ENCODE data around the gene HERC6.

DNA sequence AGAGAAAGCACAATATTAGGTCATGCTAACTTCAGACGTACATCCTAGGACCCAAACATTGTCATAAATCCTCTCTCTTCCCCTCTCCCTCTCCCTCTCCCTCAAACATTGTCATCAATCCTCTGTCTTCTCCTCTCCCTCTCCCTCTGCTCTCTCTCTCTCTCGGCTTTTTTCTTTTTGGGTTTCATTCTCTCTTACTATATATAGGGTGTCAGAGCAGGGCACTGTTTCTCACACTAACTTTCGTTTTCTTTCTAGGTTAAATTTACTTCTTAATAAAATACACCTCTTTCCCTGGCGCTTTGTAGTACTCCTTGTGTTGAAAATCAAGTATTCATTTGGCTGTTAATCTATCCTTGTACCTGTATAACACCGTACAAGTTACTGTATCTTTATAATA is 41.2 kb downstream of the HERC6 start:
- TF ChIP-seq PHF8 (IDR thresholded peaks at IDR 0.05; ENCODE audit: borderline replicate concordance, low read depth) (no peak), POLR2A (IDR thresholded peaks at IDR 0.05; ENCODE audit: low read length) (no peak), EHMT2 (IDR thresholded peaks at IDR 0.05; ENCODE audit: low read depth) (no peak), BHLHE40 (IDR thresholded peaks at IDR 0.05; ENCODE audit: low read depth, low read length) (no peak)
- TF ChIP-seq, protein P1, sequence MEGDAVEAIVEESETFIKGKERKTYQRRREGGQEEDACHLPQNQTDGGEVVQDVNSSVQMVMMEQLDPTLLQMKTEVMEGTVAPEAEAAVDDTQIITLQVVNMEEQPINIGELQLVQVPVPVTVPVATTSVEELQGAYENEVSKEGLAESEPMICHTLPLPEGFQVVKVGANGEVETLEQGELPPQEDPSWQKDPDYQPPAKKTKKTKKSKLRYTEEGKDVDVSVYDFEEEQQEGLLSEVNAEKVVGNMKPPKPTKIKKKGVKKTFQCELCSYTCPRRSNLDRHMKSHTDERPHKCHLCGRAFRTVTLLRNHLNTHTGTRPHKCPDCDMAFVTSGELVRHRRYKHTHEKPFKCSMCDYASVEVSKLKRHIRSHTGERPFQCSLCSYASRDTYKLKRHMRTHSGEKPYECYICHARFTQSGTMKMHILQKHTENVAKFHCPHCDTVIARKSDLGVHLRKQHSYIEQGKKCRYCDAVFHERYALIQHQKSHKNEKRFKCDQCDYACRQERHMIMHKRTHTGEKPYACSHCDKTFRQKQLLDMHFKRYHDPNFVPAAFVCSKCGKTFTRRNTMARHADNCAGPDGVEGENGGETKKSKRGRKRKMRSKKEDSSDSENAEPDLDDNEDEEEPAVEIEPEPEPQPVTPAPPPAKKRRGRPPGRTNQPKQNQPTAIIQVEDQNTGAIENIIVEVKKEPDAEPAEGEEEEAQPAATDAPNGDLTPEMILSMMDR (IDR thresholded peaks at IDR 0.05) = no peak

All from A549 (cell line).